Endothelial cell of umbilical vein (primary cell): ENCODE measurements around the gene UBAC1. TPM values are rescaled to one million over a fixed set of nuclear protein-coding genes. Genes with fewer than 3 reads are reported as not detected.

ENCODE experiments used
- BruUV-seq: library from RNA; stranded (reverse); fragments of 400-500 nt; replicated peaks from 2 replicates; lab custom pipeline; 2021; lab: Mats Ljungman, UMichigan
- CTCF ChIA-PET: fragments of 300-600, 350-600 bp; sonication (Branson Sonifier 250); formaldehyde crosslinking; loops from one replicate; lab custom pipeline; 2021; ENCODE audit warnings: antibody characterized with exemption, inconsistent platforms; lab: Charles Lee
- POLR2A ChIA-PET: fragments of 300-600, 350-600 bp; sonication (Branson Sonifier 250); formaldehyde crosslinking; loops from one replicate; lab custom pipeline; 2021; ENCODE audit warnings: antibody characterized with exemption, inconsistent platforms; lab: Charles Lee
- DNase-seq: peaks from one replicate; pipeline ENCODE4 v3.0.0-alpha.2; 2011; ENCODE audit warnings: low read depth, low spot score
- FAIRE-seq: peaks from 2 replicates; lab custom pipeline; 2011; peaks lifted over from hg19 to GRCh38; lab: Jason Lieb, UNC
- H2AFZ ChIP-seq: 2 replicates; pipeline ENCODE4 v1.6.0; 2012; ENCODE audit warnings: low read depth, low read length, control low read depth, inconsistent platforms
- H3K27ac ChIP-seq: 2 replicates; pipeline ENCODE4 v1.5.1; 2011; ENCODE audit warnings: low read depth, mild to moderate bottlenecking, control low read depth, low read length, moderate library complexity; ENCODE audit not compliant: insufficient read depth
- H3K27me3 ChIP-seq, 2 experiments: 2 replicates each; pipeline versions ENCODE4 v1.6.0 to v1.6.1; 2011; ENCODE audit warnings: low read length in 2 of 2, mixed read lengths in 1 of 2; ENCODE audit not compliant: control insufficient read depth in 2 of 2, insufficient read depth in 2 of 2
- H3K36me3 ChIP-seq, 2 experiments: 2 replicates in 1 of 2; 3 replicates in 1 of 2; pipeline ENCODE4 v1.5.1; 2011; ENCODE audit warnings: low read length in 2 of 2, mild to moderate bottlenecking in 1 of 2, moderate library complexity in 1 of 2; ENCODE audit not compliant: control insufficient read depth in 2 of 2, insufficient read depth in 2 of 2; ENCODE audit errors: extremely low read depth in 1 of 2
- H3K4me1 ChIP-seq: 3 replicates; pipeline ENCODE4 v1.5.1; 2011; ENCODE audit warnings: mild to moderate bottlenecking, low read length; ENCODE audit not compliant: control insufficient read depth, insufficient read depth; ENCODE audit errors: extremely low read depth
- H3K4me2 ChIP-seq: 2 replicates; pipeline ENCODE4 v1.6.1; 2011; ENCODE audit warnings: low read length, control low read depth, mixed read lengths; ENCODE audit not compliant: insufficient read depth
- H3K4me3 ChIP-seq, 3 experiments: fragments of 200-600 bp in 1 of 3; sonication (generic), shearing (Covaris generic) in 1 of 3; replicated peaks in 1 of 3; 2 replicates each; pipeline ENCODE4 v1.5.1; 2011 to 2016; ENCODE audit warnings: control low read depth in 3 of 3, low read length in 3 of 3, mild to moderate bottlenecking in 2 of 3, inconsistent platforms in 1 of 3, low read depth in 1 of 3, moderate library complexity in 1 of 3; ENCODE audit not compliant: insufficient read depth in 1 of 3
- H3K79me2 ChIP-seq: 2 replicates; pipeline ENCODE4 v1.6.0; 2012; ENCODE audit warnings: low read length, inconsistent platforms; ENCODE audit not compliant: control insufficient read depth, insufficient read depth
- H3K9ac ChIP-seq: replicated peaks from 2 replicates; pipeline ENCODE3; 2011; ENCODE audit warnings: low read length, control low read depth; ENCODE audit not compliant: insufficient read depth; ENCODE audit errors: extremely low read depth
- H3K9me1 ChIP-seq: replicated peaks from 3 replicates; pipeline ENCODE4 v1.6.0; 2011; ENCODE audit warnings: mild to moderate bottlenecking, low read length; ENCODE audit not compliant: control insufficient read depth, insufficient read depth; ENCODE audit errors: extremely low read depth
- H3K9me3 ChIP-seq: replicated peaks from 2 replicates; pipeline ENCODE4 v1.5.1; 2012; ENCODE audit warnings: low read length, inconsistent platforms; ENCODE audit not compliant: control insufficient read depth, insufficient read depth
- H4K20me1 ChIP-seq: replicated peaks from 2 replicates; pipeline ENCODE3; 2011; ENCODE audit warnings: mild to moderate bottlenecking, low read length; ENCODE audit not compliant: control insufficient read depth, insufficient read depth; ENCODE audit errors: extremely low read depth
- EZH2 ChIP-seq: IDR thresholded peaks from 2 replicates; pipeline ENCODE4 v1.6.1; 2012; ENCODE audit warnings: borderline replicate concordance, low read depth, mild to moderate bottlenecking, moderate library complexity, low read length, inconsistent platforms; ENCODE audit not compliant: severe bottlenecking
- FOS ChIP-seq: IDR thresholded peaks from 2 replicates; pipeline ENCODE4 v1.6.1; 2011; ENCODE audit warnings: mild to moderate bottlenecking, low read length, moderate library complexity, borderline replicate concordance; ENCODE audit not compliant: insufficient read depth
- GATA2 ChIP-seq: IDR thresholded peaks from 2 replicates; pipeline ENCODE4 v1.7.0; 2011; ENCODE audit warnings: low read depth, mild to moderate bottlenecking, moderate library complexity, mixed read lengths, low read length; ENCODE audit not compliant: insufficient read length, insufficient read depth
- JUN ChIP-seq: IDR thresholded peaks from 2 replicates; pipeline ENCODE4 v1.6.1; 2011; ENCODE audit warnings: borderline replicate concordance, low read depth; ENCODE audit not compliant: insufficient read length, insufficient read depth
- MYC ChIP-seq: IDR thresholded peaks from one replicate; pipeline ENCODE4 v1.6.1; 2011; ENCODE audit warnings: mild to moderate bottlenecking, low read depth, low read length
- POLR2A ChIP-seq: IDR thresholded peaks from 2 replicates; pipeline ENCODE4 v1.6.1; 2012; ENCODE audit warnings: low read depth, mild to moderate bottlenecking, control low read depth, low read length
- POLR2AphosphoS5 ChIP-seq: IDR thresholded peaks from 2 replicates; pipeline ENCODE4 v1.6.1; 2012; ENCODE audit warnings: low read depth, mild to moderate bottlenecking, control low read depth, low read length, moderate library complexity; ENCODE audit not compliant: insufficient read depth
- dilution Hi-C: fragments of 300-500 bp; cut with MboI; formaldehyde crosslinking; loops from one replicate; pipeline ENCODE4 v1.15.0; 2019; ENCODE audit warnings: low sequenced_read_pairs; ENCODE audit not compliant: extremely low pct_ligation_motif_present
- intact Hi-C: fragments of 100-400 bp; cut with micrococcal nuclease; formaldehyde crosslinking; loops from one replicate; pipeline ENCODE4 v1.10.0; 2022
- polyA plus RNA-seq, 4 experiments: library from polyadenylated mRNA; depleted of rRNA in 3 of 4; stranded (reverse) in 3 of 4; unstranded in 1 of 4; fragments of >200 nt; gene quantifications; 2 replicates each; pipeline versions ENCODE4 v1.2.1 to v1.2.3, GENCODE V29; 2011 to 2012; ENCODE audit warnings: missing spikeins in 1 of 4
- total RNA-seq: library from RNA; stranded (reverse); gene quantifications from 2 replicates; pipeline ENCODE4 v1.2.3, GENCODE V29; 2021
- TF ChIP-seq, protein P1 (sequence below): IDR thresholded peaks from 2 replicates; pipeline ENCODE4 v1.6.1; 2011; ENCODE audit not compliant: insufficient read depth, insufficient read length
- TF ChIP-seq, protein P2 (sequence below), 2 donors: IDR thresholded peaks; 1 replicate in 1 of 2; 2 replicates in 1 of 2; pipeline ENCODE4 v1.5.1; 2011; ENCODE audit warnings: low read length in 2 of 2, mild to moderate bottlenecking in 2 of 2, moderate library complexity in 2 of 2, control low read depth in 1 of 2, inconsistent platforms in 1 of 2, low read depth in 1 of 2; ENCODE audit not compliant: insufficient read depth in 1 of 2; ENCODE audit errors: extremely low read depth in 1 of 2

The UBAC1 gene
- total and polyA plus RNA-seq, 2 donors (not counting 3 experiments of a cell fraction or from before 2014, with no cell fraction given) = 39.5 to 56.7 TPM

DNA sequence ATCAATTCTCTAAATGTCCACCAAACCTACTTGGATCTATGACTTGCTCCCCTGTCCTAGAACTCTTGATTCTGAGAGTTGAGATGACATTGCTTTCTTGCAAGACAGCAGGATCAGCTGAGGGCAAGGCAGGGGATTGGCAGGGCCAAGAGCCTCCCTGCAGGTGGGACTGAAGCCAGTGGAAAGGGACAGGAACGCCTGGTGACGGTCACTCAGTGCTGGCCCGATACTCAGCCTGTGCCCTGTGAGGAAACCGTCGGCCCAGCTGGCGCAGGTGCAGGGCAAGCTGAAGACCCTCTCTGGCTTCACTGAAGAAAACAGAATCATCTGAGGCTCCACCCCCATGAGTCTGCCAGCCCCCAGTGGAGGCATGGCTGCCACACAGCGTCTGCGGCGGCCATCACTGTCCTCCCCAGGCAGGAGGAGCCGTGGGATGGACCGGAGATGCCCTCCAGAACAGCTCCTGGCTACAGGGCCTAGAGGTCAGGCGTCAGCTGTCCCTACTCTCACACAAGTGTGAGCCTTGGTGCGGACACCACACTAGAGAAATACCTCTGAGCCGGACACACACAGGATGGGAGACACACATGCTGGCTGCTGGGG lies 14.7 kb downstream of the UBAC1 start:
- Histone ChIP-seq H2AFZ (no peak overlapping the region), H3K4me1 (peaks cover 2% of the 10 kb centered on the region), H3K9ac (no peak overlapping the region), H3K27me3 (no peaks in the 10 kb centered on the region), H3K4me3 (no peak overlapping the region), H3K36me3 (peaks cover 2 to 20% of the 10 kb centered on the region in 2 experiments), H3K4me2 (no peak overlapping the region), H4K20me1 (no peaks in the 10 kb centered on the region), H3K79me2 (no peaks in the 10 kb centered on the region), H3K27ac (no peak overlapping the region), H3K9me3 (no peaks in the 10 kb centered on the region), H3K9me1 (no peaks in the 10 kb centered on the region)
- ChIA-PET POLR2A (no interaction called here), CTCF (no interaction called here)
- TF ChIP-seq, protein P1, sequence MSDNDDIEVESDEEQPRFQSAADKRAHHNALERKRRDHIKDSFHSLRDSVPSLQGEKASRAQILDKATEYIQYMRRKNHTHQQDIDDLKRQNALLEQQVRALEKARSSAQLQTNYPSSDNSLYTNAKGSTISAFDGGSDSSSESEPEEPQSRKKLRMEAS = no peak
- no peak for TF ChIP-seq FOS
- TF ChIP-seq GATA2 = no peak
- TF ChIP-seq, protein P2, sequence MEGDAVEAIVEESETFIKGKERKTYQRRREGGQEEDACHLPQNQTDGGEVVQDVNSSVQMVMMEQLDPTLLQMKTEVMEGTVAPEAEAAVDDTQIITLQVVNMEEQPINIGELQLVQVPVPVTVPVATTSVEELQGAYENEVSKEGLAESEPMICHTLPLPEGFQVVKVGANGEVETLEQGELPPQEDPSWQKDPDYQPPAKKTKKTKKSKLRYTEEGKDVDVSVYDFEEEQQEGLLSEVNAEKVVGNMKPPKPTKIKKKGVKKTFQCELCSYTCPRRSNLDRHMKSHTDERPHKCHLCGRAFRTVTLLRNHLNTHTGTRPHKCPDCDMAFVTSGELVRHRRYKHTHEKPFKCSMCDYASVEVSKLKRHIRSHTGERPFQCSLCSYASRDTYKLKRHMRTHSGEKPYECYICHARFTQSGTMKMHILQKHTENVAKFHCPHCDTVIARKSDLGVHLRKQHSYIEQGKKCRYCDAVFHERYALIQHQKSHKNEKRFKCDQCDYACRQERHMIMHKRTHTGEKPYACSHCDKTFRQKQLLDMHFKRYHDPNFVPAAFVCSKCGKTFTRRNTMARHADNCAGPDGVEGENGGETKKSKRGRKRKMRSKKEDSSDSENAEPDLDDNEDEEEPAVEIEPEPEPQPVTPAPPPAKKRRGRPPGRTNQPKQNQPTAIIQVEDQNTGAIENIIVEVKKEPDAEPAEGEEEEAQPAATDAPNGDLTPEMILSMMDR (IDR thresholded peaks at IDR 0.05; ENCODE audit: extremely low read depth in 1 of 2, insufficient read depth in 1 of 2, low read depth in 1 of 2, low read length in 2 of 2) = no peak
- no peak for TF ChIP-seq EZH2
- TF ChIP-seq POLR2AphosphoS5 = no peak
- TF ChIP-seq POLR2A = no peak
- TF ChIP-seq MYC = no peak
- no peak for TF ChIP-seq JUN
- intact Hi-C loops = no loop called here
- no TSS peak for BruUV-seq
- DNase-seq (no peak), FAIRE-seq (no peak)
- dilution Hi-C loops = no loop called here
